C1 segment of cervical spinal cord (tissue), 14 donors: ENCODE measurements around the gene BBS1.
"Not testable (repeated sequence)": the region's sequence is repeated elsewhere in the genome, so short reads cannot be mapped to it uniquely, and the experiment has no call there.

Experiments used
- DNase-seq, 14 donors: peaks; one replicate each; lab custom pipeline; 2025; lab: John Stamatoyannopoulos, UW

BBS1 gene

GRCh38 chr11:66570850-66571180, 60.4 kb downstream of the BBS1 start:
- DNase-seq, result no peak

DNA sequence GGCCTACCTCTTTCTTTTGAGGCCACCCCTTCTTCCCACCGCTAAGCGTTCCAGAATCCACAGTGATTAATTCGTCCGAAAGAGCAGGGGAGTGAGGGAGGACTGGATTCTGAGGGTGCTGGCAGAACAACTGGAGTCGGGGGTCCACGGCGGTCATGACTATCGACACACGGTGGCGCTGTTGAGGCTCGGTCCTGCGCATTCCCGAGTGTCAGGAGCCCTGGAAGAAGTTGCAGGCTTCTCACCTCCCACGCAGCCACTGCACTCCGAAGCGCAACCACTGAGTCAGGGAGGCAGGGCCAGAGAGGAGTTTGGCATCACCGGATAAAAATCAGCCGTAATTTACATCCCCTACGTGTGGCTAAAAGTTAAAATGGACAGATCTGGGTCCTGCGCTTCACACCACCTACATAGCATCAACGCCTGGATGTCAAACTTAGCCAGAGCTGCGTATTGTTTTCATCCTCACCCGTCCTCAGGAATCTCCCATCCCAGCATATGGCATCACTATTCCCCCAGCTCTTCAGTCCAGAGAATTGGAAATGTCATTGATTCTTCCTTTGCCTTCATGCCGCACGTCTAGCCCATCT, 68.7 kb downstream of the BBS1 start:
- peak in 10 of 14 donors; percentile 8 to 64 (median 42) for DNase-seq

- no peak for DNase-seq
Measured at GRCh38 chr11:66580803-66581202, 70.4 kb downstream of the BBS1 start.

GRCh38 chr11:66581261-66581660, 70.8 kb downstream of the BBS1 start:
- DNase-seq, result no peak

DNA sequence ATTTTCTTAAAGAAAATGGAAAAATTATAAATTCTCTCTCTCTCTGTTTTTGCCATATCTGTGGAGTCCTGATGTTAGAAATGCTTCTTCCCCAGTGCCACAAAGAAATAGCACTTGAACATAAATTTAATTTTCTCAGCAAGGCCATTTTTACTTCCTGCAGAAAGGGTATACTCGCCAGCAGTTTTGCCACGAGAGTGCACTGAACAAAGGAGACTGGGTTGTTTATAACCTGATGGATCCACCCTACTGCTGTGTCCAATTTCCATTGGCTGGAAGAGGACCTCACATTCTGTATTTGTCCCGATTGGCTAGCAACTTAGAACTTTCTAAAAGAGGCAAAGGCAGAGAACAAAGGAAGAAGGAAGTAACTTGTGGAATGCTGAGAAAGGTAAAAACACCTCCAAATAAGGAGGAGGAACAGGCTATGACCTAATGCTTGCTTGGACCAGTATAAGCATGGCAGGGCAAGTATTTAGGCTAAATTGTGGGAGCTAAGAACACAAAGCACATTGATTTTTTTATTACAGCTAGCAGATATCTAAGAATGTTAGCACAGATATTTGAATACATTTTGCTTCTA, 72.2 kb downstream of the BBS1 start:
- not testable (repeated sequence) for DNase-seq
